Measurements from ENCODE around the gene NDRG2. TPM values are rescaled to one million over a fixed set of nuclear protein-coding genes. Genes with fewer than 3 reads are reported as not detected.

NDRG2 gene
- total RNA-seq, 4 donors from 2014 or later, result 125 to 293 (median 215) TPM

- TF ChIP-seq CTCF (IDR thresholded peaks at IDR 0.05; ENCODE audit: low read depth), result no peak
Measured at GRCh38 chr14:21043974-21044618, 19.2 kb upstream of the NDRG2 start.

GRCh38 chr14:21043387-21043973, 18.6 kb upstream of the NDRG2 start:
- TF ChIP-seq CTCF (IDR thresholded peaks at IDR 0.05; ENCODE audit: low read depth), result no peak

GRCh38 chr14:21042918-21043317, 18.1 kb upstream of the NDRG2 start:
- TF ChIP-seq CTCF (IDR thresholded peaks at IDR 0.05; ENCODE audit: low read depth), result no peak

GRCh38 chr14:21041676-21042433, 17.0 kb upstream of the NDRG2 start, which contains the start of gene RNASE7:
Gene RNASE7 (plus strand): TSS chr14:21042362. CDS start chr14:21042993, 631 bp downstream.
- no peak for TF ChIP-seq CTCF (IDR thresholded peaks at IDR 0.05; ENCODE audit: low read depth)

- no peak for TF ChIP-seq CTCF (IDR thresholded peaks at IDR 0.05; ENCODE audit: low read depth)
Measured at GRCh38 chr14:21040370-21040925, 15.6 kb upstream of the NDRG2 start.

GRCh38 chr14:21039585-21040369, 14.9 kb upstream of the NDRG2 start:
- TF ChIP-seq CTCF (IDR thresholded peaks at IDR 0.05; ENCODE audit: low read depth), result no peak
